Thoracic aorta (tissue), 2 donors: ENCODE data around the gene OLFM2. TPM values are rescaled to one million over a fixed set of nuclear protein-coding genes. Genes with fewer than 3 reads are reported as not detected.
A peak's percentile ranks its signal among the peaks of the same experiment; 100 is the strongest.

Source experiments
- ATAC-seq: fragments of 150-250 bp; one replicate; pipeline ENCODE4 v1.8.0; 2017; ENCODE audit warnings: low read depth; ENCODE audit not compliant: insufficient number of reproducible peaks, low FRiP score
- DNase-seq: peaks from one replicate; pipeline ENCODE4 v3.0.0-alpha.2; 2020; ENCODE audit warnings: low spot score
- H3K27ac ChIP-seq, 2 donors: fragments of 200-600 bp; sonication (generic); 1 replicate in 1 of 2; 2 replicates in 1 of 2; pipeline ENCODE4 v1.5.1; 2016; ENCODE audit warnings: mild to moderate bottlenecking in 2 of 2, moderate library complexity in 2 of 2
- H3K27me3 ChIP-seq: fragments of 200-600 bp; sonication (generic); replicated peaks from 2 replicates; pipeline ENCODE4 v1.6.0; 2016; ENCODE audit warnings: mild to moderate bottlenecking; ENCODE audit not compliant: insufficient read depth
- H3K36me3 ChIP-seq: fragments of 200-600 bp; sonication (generic); one replicate; pipeline ENCODE4 v1.5.1; 2016
- H3K4me1 ChIP-seq, 2 donors: fragments of 200-600 bp; sonication (generic); 1 replicate in 1 of 2; 2 replicates in 1 of 2; pipeline versions ENCODE4 v1.5.1 to v1.6.0; 2016; ENCODE audit warnings: low read depth in 2 of 2, mild to moderate bottlenecking in 1 of 2; ENCODE audit not compliant: control insufficient read depth in 1 of 2
- H3K4me3 ChIP-seq: fragments of 200-600 bp; sonication (generic); 2 replicates; pipeline ENCODE4 v1.5.1; 2016; ENCODE audit warnings: mild to moderate bottlenecking
- H3K9me3 ChIP-seq: fragments of 200-600 bp; sonication (generic); 2 replicates; pipeline ENCODE4 v1.5.1; 2016
- total RNA-seq, 2 donors: library from RNA; depleted of rRNA; stranded (reverse); fragments of >200 nt; gene quantifications; one replicate each; pipeline versions ENCODE4 v1.1.0 to v1.2.3, GENCODE V29; 2016
- TF ChIP-seq, protein P1 (sequence below): fragments of 200-600 bp; sonication (generic); IDR thresholded peaks from one replicate; pipeline ENCODE4 v1.5.1; 2019; ENCODE audit warnings: antibody characterized with exemption

OLFM2 gene
- total RNA-seq, 2 donors from 2014 or later: 5.8 to 13.4 TPM

DNA sequence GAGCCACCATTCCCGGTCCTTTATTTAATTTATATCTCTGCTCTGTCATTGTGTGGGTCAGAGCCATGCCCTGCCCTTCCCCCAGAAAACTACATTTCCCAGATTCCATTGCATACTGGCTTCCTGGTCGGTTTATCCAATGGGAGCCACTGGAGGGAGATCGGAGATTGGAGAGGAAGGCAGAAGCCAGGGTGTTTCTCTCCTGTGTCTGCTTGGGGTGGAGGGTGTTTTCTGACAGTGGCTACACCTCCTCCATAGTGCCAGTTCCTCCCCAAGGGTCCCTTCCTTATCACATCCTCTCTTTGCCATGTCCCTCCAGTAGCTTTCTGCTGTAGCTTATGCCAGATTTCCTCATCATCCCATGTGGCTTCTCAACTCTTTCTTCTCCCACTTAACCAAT is 19.0 kb downstream of the OLFM2 start:
- ATAC-seq (no peak), DNase-seq (no peak)
- no peaks in the 10 kb centered on the region for H3K27me3 ChIP-seq
- H3K36me3 ChIP-seq: no peaks in the 10 kb centered on the region
- no peaks in the 10 kb centered on the region for H3K9me3 ChIP-seq
- no peak overlapping the region for H3K27ac ChIP-seq
- H3K4me1 ChIP-seq: peaks cover 13 to 18% of the 10 kb centered on the region in 2 donors
- TF ChIP-seq, protein P1, sequence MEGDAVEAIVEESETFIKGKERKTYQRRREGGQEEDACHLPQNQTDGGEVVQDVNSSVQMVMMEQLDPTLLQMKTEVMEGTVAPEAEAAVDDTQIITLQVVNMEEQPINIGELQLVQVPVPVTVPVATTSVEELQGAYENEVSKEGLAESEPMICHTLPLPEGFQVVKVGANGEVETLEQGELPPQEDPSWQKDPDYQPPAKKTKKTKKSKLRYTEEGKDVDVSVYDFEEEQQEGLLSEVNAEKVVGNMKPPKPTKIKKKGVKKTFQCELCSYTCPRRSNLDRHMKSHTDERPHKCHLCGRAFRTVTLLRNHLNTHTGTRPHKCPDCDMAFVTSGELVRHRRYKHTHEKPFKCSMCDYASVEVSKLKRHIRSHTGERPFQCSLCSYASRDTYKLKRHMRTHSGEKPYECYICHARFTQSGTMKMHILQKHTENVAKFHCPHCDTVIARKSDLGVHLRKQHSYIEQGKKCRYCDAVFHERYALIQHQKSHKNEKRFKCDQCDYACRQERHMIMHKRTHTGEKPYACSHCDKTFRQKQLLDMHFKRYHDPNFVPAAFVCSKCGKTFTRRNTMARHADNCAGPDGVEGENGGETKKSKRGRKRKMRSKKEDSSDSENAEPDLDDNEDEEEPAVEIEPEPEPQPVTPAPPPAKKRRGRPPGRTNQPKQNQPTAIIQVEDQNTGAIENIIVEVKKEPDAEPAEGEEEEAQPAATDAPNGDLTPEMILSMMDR: no peak
- no peak overlapping the region for H3K4me3 ChIP-seq

DNA sequence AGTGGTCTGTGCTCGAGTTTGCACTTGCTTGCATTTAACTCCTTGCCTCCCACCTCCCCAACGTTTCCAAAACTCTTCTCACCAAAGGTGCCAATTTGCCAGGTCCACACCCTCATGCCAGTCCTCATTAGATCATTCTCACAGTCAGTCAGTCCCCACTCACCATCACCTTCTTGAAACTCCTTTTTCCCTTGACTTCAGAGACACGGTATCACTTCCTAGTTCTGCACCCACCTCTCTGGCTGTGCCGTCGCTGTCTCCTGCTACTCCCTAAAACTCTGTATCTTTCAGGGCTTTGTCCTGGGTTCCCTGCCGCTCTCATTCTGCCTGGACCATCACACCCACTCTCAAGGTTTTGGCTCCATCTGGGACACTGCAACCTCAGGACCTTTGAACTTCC is 19.6 kb downstream of the OLFM2 start:
- ATAC-seq: no peak

DNA sequence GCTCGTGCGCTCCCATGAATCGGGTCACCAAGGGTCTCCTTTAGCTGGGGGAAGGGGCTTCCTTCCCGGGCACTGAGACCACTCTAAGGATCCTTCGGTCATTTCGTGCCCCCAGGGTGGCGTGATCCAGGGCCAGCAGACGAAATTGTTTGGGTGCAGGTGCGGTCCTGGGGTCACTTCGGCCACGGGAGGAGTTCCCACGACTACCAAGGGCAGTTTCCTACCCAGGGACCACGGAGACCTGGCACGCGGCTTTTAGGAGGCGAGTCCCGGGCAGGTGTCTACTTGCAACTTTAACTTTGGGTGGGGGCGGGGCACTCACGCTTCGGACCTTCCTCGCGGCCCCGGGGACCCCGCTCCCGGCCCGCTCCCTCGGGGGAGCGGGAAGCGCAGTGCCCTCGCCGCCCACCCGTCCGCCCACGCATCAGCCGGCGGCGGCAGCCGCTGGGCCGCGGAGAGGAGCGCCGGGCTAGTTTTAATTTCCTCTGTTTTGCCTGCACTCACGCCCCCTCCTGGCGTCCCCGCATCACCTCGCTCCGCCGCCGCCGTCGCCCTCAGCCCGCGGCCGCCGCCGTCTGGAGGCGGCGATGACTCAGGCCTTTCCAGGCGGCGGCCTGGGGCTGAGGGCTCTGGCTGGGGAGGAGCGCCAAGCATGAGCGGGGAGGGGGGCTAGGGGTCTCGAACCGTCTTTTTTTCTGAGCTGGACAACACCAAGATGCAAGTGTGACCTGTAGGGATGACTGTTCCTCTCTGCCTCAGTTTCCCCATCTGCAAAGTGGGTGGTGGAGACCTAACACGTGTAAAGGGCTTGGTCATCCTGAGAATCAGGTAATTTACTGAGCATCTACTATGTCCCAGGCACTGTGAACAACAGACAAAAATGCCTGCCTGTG is 21.8 kb downstream of the OLFM2 start:
- TF ChIP-seq, protein P1: peak; percentile 43
- peak overlapping the region; percentile 72 for H3K4me3 ChIP-seq
- peaks cover 13 to 18% of the 10 kb centered on the region in 2 donors for H3K4me1 ChIP-seq
- no peaks in the 10 kb centered on the region for H3K27me3 ChIP-seq
- H3K36me3 ChIP-seq: no peaks in the 10 kb centered on the region
- DNase-seq: no peak
- ATAC-seq: peak; percentile 61
- H3K27ac ChIP-seq: no peak overlapping the region
- no peaks in the 10 kb centered on the region for H3K9me3 ChIP-seq

More for the DNA sequence above, 19.6 kb downstream of the OLFM2 start:
- Histone ChIP-seq H3K27me3 (no peaks in the 10 kb centered on the region), H3K4me3 (no peak overlapping the region), H3K9me3 (no peaks in the 10 kb centered on the region), H3K4me1 (peaks cover 13 to 18% of the 10 kb centered on the region in 2 donors), H3K27ac (no peak overlapping the region), H3K36me3 (no peaks in the 10 kb centered on the region)
- TF ChIP-seq, protein P1: no peak
- DNase-seq: no peak

DNA sequence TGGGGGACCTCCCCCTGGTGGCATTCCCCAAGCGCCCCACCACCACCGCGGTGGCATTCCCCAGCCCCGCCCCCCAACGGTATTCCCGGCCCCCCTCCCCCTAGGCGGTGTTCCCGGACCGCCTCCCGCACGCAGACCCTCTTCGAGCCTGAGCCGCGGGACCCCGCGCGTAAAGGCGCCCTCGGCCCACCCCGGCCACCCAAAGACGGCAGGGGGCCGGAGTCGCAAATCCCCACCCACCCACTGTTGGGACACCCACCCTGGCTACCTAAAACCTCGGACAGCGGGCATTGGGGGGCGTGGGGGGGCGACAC is 22.4 kb downstream of the OLFM2 start:
- no peak overlapping the region for H3K27ac ChIP-seq
- ATAC-seq: no peak
- H3K27me3 ChIP-seq: no peaks in the 10 kb centered on the region
- H3K4me1 ChIP-seq: peaks cover 13 to 18% of the 10 kb centered on the region in 2 donors
- H3K36me3 ChIP-seq: no peaks in the 10 kb centered on the region
- no peak for DNase-seq
- peak overlapping the region; percentile 72 for H3K4me3 ChIP-seq
- no peaks in the 10 kb centered on the region for H3K9me3 ChIP-seq
- TF ChIP-seq, protein P1: no peak

DNA sequence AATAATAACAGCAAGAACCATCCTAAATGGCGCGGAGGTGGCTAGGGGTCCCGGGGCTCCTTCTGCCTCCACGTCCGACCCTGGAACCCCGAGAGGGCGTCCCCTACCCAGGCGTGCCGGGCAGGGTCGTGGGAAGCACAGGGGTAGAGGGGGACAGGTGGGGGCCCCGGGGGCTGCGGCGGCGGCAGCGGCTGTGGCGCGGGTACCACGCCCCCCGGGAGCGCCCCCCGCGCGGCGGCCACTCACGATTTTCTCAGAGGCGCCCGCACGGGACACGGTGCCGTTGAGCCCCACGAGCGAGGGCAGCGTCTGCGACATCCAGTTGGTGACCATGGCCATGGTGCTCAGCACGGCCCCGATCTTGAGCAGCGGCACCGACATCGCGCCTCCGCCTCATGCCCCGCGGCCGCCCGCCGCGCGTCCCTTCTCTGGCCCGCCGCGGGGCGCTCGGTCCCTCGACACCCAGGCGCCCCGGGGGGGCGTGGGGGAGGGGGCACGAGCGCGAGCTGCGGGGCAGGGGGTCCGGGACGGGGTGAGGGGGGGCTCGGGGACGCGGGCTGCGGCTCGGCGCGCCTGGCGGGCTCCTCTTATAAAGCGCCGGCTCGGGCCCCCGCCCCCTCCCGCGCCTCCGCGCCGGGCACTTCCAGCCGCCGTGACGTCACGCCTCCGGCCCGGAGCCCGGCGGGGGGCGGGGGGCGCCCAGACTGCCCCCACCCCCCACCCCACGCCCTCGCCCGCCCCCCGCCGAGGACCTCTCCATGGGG is 22.9 kb downstream of the OLFM2 start:
- ATAC-seq (no peak), DNase-seq (no peak)
- TF ChIP-seq, protein P1: no peak

More for the DNA sequence above, 22.9 kb downstream of the OLFM2 start:
- H3K9me3 ChIP-seq: no peaks in the 10 kb centered on the region
- no peak overlapping the region for H3K27ac ChIP-seq
- no peaks in the 10 kb centered on the region for H3K36me3 ChIP-seq
- H3K4me1 ChIP-seq: peaks cover 13 to 18% of the 10 kb centered on the region in 2 donors
- H3K27me3 ChIP-seq: no peaks in the 10 kb centered on the region
- H3K4me3 ChIP-seq: peak overlapping the region; percentile 72
